Measurements from ENCODE around the gene ST6GAL1. TPM values are rescaled to one million over a fixed set of nuclear protein-coding genes. Genes with fewer than 3 reads are reported as not detected.

ST6GAL1 gene
- total and polyA plus RNA-seq, 2 experiments from 2014 or later = 17.6 to 65.1 TPM

GRCh38 chr3:187027531-187028278 is 97.4 kb downstream of the ST6GAL1 start:
- TF ChIP-seq CTCF (conservative IDR thresholded peaks at IDR 0.05; ENCODE audit: low read depth in 2 of 2) = no peak
- TF ChIP-seq, protein P1, sequence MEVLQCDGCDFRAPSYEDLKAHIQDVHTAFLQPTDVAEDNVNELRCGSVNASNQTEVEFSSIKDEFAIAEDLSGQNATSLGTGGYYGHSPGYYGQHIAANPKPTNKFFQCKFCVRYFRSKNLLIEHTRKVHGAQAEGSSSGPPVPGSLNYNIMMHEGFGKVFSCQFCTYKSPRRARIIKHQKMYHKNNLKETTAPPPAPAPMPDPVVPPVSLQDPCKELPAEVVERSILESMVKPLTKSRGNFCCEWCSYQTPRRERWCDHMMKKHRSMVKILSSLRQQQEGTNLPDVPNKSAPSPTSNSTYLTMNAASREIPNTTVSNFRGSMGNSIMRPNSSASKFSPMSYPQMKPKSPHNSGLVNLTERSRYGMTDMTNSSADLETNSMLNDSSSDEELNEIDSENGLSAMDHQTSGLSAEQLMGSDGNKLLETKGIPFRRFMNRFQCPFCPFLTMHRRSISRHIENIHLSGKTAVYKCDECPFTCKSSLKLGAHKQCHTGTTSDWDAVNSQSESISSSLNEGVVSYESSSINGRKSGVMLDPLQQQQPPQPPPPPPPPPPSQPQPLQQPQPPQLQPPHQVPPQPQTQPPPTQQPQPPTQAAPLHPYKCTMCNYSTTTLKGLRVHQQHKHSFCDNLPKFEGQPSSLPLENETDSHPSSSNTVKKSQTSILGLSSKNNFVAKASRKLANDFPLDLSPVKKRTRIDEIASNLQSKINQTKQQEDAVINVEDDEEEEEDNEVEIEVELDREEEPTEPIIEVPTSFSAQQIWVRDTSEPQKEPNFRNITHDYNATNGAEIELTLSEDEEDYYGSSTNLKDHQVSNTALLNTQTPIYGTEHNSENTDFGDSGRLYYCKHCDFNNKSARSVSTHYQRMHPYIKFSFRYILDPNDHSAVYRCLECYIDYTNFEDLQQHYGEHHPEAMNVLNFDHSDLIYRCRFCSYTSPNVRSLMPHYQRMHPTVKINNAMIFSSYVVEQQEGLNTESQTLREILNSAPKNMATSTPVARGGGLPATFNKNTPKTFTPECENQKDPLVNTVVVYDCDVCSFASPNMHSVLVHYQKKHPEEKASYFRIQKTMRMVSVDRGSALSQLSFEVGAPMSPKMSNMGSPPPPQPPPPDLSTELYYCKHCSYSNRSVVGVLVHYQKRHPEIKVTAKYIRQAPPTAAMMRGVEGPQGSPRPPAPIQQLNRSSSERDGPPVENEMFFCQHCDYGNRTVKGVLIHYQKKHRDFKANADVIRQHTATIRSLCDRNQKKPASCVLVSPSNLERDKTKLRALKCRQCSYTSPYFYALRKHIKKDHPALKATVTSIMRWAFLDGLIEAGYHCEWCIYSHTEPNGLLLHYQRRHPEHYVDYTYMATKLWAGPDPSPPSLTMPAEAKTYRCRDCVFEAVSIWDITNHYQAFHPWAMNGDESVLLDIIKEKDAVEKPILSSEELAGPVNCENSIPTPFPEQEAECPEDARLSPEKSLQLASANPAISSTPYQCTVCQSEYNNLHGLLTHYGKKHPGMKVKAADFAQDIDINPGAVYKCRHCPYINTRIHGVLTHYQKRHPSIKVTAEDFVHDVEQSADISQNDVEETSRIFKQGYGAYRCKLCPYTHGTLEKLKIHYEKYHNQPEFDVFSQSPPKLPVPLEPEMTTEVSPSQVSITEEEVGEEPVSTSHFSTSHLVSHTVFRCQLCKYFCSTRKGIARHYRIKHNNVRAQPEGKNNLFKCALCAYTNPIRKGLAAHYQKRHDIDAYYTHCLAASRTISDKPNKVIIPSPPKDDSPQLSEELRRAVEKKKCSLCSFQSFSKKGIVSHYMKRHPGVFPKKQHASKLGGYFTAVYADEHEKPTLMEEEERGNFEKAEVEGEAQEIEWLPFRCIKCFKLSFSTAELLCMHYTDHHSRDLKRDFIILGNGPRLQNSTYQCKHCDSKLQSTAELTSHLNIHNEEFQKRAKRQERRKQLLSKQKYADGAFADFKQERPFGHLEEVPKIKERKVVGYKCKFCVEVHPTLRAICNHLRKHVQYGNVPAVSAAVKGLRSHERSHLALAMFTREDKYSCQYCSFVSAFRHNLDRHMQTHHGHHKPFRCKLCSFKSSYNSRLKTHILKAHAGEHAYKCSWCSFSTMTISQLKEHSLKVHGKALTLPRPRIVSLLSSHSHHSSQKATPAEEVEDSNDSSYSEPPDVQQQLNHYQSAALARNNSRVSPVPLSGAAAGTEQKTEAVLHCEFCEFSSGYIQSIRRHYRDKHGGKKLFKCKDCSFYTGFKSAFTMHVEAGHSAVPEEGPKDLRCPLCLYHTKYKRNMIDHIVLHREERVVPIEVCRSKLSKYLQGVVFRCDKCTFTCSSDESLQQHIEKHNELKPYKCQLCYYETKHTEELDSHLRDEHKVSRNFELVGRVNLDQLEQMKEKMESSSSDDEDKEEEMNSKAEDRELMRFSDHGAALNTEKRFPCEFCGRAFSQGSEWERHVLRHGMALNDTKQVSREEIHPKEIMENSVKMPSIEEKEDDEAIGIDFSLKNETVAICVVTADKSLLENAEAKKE (CRISPR knock-in tag; IDR thresholded peaks at IDR 0.05) = no peak
- no peak for TF ChIP-seq EZH2phosphoT487 (IDR thresholded peaks at IDR 0.05; ENCODE audit: unreplicated experiment)
- no peak for TF ChIP-seq EZH2 (IDR thresholded peaks at IDR 0.05; ENCODE audit: low read depth, unreplicated experiment)
- no peak for TF ChIP-seq ZNF331 (CRISPR knock-in tag; IDR thresholded peaks at IDR 0.05; ENCODE audit: low read depth)
- no peak for TF ChIP-seq NANOG (IDR thresholded peaks at IDR 0.05; ENCODE audit: borderline replicate concordance)
- no peak for TF ChIP-seq POLR2AphosphoS5 (IDR thresholded peaks at IDR 0.05; ENCODE audit: low read depth)
- TF ChIP-seq, protein P2, sequence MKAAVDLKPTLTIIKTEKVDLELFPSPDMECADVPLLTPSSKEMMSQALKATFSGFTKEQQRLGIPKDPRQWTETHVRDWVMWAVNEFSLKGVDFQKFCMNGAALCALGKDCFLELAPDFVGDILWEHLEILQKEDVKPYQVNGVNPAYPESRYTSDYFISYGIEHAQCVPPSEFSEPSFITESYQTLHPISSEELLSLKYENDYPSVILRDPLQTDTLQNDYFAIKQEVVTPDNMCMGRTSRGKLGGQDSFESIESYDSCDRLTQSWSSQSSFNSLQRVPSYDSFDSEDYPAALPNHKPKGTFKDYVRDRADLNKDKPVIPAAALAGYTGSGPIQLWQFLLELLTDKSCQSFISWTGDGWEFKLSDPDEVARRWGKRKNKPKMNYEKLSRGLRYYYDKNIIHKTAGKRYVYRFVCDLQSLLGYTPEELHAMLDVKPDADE (IDR thresholded peaks at IDR 0.05) = no peak
- TF ChIP-seq STAT1 (IDR thresholded peaks at IDR 0.05; ENCODE audit: unreplicated experiment) = no peak

More at GRCh38 chr3:187027531-187028278, 97.4 kb downstream of the ST6GAL1 start:
- peaks cover 40% of the 10 kb centered on the region for H3K36me3 Mint-ChIP-seq (ENCODE audit: low read depth)
- Histone ChIP-seq H3K36me3 (ENCODE audit: insufficient read depth) (peaks cover 4% of the 10 kb centered on the region; the same call in 1 of the 2 replicates), H3K4me3 (no peak overlapping the region), H4K20me1 (replicated peaks; ENCODE audit: insufficient read depth) (peaks cover 4% of the 10 kb centered on the region; the same call in 1 of the 2 replicates), H3K79me2 (replicated peaks; ENCODE audit: insufficient read depth) (peaks cover 11% of the 10 kb centered on the region), H3K9me2 (ENCODE audit: insufficient read depth) (no peaks in the 10 kb centered on the region), H2AFZ (no peak overlapping the region), H3K4me2 (no peak overlapping the region), H3F3A (replicated peaks; ENCODE audit: low read depth) (no peaks in the 10 kb centered on the region), H3K27ac (ENCODE audit: low read depth) (no peak overlapping the region), H3K4me1 (ENCODE audit: insufficient read depth) (peaks cover 3% of the 10 kb centered on the region; the same call in 1 of the 2 replicates), H3K27me3 (ENCODE audit: insufficient read depth) (no peaks in the 10 kb centered on the region)
- H3K9me3 Mint-ChIP-seq = no peaks in the 10 kb centered on the region
- H3K27me3 Mint-ChIP-seq (ENCODE audit: insufficient read depth, low read depth, poor library complexity) = peaks cover 7% of the 10 kb centered on the region
- no peak; the same call in 2 of the 3 replicates for ATAC-seq
- H3K4me1 Mint-ChIP-seq = peaks cover 24% of the 10 kb centered on the region
- no peak overlapping the region for H3K4me3 Mint-ChIP-seq
- H3K27ac Mint-ChIP-seq = no peak overlapping the region
- DNase-seq (ENCODE audit: low spot score) = no peak
